ENCODE results near the gene TOP2A.

Gene TOP2A

GRCh38 chr17:40356990-40357881 lies 60.5 kb downstream of the TOP2A start:
- DNase-seq (ENCODE audit: low read depth) = no peak

GRCh38 chr17:40355804-40356758 lies 61.6 kb downstream of the TOP2A start:
- DNase-seq (ENCODE audit: low read depth) = no peak

GRCh38 chr17:40355123-40355803 lies 62.4 kb downstream of the TOP2A start:
- peak; percentile 73 for DNase-seq (ENCODE audit: low read depth)

GRCh38 chr17:40354221-40355122 lies 63.2 kb downstream of the TOP2A start:
- DNase-seq (ENCODE audit: low read depth) = no peak

GRCh38 chr17:40352779-40353394 lies 64.8 kb downstream of the TOP2A start:
- DNase-seq (ENCODE audit: low read depth) = no peak

GRCh38 chr17:40352237-40352778 lies 65.4 kb downstream of the TOP2A start:
- DNase-seq (ENCODE audit: low read depth) = no peak

- DNase-seq (ENCODE audit: low read depth) = no peak
Measured at GRCh38 chr17:40351359-40352236, 66.1 kb downstream of the TOP2A start.

GRCh38 chr17:40350689-40351358 lies 66.9 kb downstream of the TOP2A start:
- DNase-seq (ENCODE audit: low read depth) = no peak

- DNase-seq (ENCODE audit: low read depth) = no peak
Measured at GRCh38 chr17:40349895-40350688, 67.6 kb downstream of the TOP2A start.

- DNase-seq (ENCODE audit: low read depth) = no peak
Measured at GRCh38 chr17:40349477-40349894, 68.2 kb downstream of the TOP2A start.

- DNase-seq (ENCODE audit: low read depth) = no peak
Measured at GRCh38 chr17:40348562-40349476, 68.9 kb downstream of the TOP2A start.

GRCh38 chr17:40348136-40348504 lies 69.6 kb downstream of the TOP2A start:
- no peak for DNase-seq (ENCODE audit: low read depth)

- DNase-seq (ENCODE audit: low read depth) = no peak
Measured at GRCh38 chr17:40347319-40348135, 70.2 kb downstream of the TOP2A start.

GRCh38 chr17:40346765-40347158 lies 70.9 kb downstream of the TOP2A start:
- DNase-seq (ENCODE audit: low read depth) = no peak

GRCh38 chr17:40345994-40346764 lies 71.5 kb downstream of the TOP2A start:
- DNase-seq (ENCODE audit: low read depth) = no peak
